Measurements from ENCODE around the gene OSTF1. TPM values are rescaled to one million over a fixed set of nuclear protein-coding genes. Genes with fewer than 3 reads are reported as not detected.

OSTF1 gene
- total RNA-seq, 1 donor from 2014 or later, result 18.9 TPM

DNA sequence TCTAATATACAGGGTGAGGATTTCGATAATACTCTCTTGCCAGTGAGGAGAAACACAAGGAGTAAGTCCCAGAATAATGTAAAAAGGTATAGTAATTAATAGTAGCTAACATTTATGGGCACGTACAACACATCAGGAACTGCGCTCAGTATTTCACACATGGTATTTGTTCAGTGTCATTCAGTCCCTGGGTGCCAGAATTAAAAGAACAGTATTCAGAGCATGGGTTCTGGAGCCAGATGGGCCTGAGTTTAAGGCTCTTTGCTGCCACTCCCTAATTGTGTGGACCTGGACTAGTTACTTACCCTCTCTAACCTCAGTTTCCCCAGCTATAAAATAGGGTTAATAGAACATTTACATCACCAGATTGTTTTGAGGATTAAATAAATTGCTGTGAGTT lies 16.3 kb downstream of the OSTF1 start:
- Histone ChIP-seq H3K4me1 (peaks cover 63% of the 10 kb centered on the region), H3K36me3 (no peaks in the 10 kb centered on the region), H3K27me3 (ENCODE audit: low read depth) (no peaks in the 10 kb centered on the region), H3K4me3 (no peak overlapping the region), H3K27ac (replicated peaks) (no peak overlapping the region), H3K9me3 (replicated peaks) (no peaks in the 10 kb centered on the region)
- TF ChIP-seq, protein P1, sequence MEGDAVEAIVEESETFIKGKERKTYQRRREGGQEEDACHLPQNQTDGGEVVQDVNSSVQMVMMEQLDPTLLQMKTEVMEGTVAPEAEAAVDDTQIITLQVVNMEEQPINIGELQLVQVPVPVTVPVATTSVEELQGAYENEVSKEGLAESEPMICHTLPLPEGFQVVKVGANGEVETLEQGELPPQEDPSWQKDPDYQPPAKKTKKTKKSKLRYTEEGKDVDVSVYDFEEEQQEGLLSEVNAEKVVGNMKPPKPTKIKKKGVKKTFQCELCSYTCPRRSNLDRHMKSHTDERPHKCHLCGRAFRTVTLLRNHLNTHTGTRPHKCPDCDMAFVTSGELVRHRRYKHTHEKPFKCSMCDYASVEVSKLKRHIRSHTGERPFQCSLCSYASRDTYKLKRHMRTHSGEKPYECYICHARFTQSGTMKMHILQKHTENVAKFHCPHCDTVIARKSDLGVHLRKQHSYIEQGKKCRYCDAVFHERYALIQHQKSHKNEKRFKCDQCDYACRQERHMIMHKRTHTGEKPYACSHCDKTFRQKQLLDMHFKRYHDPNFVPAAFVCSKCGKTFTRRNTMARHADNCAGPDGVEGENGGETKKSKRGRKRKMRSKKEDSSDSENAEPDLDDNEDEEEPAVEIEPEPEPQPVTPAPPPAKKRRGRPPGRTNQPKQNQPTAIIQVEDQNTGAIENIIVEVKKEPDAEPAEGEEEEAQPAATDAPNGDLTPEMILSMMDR (IDR thresholded peaks at IDR 0.05; ENCODE audit: borderline replicate concordance), result no peak
- DNase-seq, result no peak
- intact Hi-C loops (cut with micrococcal nuclease), result no loop called here

DNA sequence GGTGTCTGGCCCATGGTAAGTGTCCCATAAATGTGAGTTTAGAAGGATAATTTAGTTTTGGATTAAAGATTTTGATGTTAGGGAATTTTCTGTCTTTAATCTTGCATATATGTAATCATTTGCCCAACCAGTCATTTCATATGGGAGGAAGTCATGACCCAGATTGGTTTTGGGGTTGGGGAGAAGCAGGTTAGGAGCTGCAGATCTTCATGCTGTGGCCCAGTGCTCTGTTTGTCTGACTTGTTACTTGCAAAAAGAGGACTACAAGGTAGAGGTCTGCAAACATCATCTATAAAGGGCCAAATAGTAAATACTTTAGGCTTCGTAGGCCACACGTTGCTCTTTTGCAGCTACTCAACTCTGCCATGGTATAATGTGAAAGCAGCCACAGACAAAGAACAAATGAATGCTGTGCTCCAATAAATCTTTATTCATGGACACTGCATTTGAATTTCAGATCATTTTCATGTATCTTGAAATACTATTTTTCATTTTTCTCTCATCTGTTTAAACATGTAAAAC lies 16.8 kb downstream of the OSTF1 start:
- no peak for DNase-seq
- TF ChIP-seq, protein P1 (IDR thresholded peaks at IDR 0.05; ENCODE audit: borderline replicate concordance), result no peak
- peaks cover 59% of the 10 kb centered on the region for H3K4me1 ChIP-seq
- no peaks in the 10 kb centered on the region for H3K9me3 ChIP-seq (replicated peaks)
- no peaks in the 10 kb centered on the region for H3K27me3 ChIP-seq (ENCODE audit: low read depth)
- no peak overlapping the region for H3K4me3 ChIP-seq
- H3K27ac ChIP-seq (replicated peaks), result no peak overlapping the region
- intact Hi-C loops (cut with micrococcal nuclease), result no loop called here
- no peaks in the 10 kb centered on the region for H3K36me3 ChIP-seq

DNA sequence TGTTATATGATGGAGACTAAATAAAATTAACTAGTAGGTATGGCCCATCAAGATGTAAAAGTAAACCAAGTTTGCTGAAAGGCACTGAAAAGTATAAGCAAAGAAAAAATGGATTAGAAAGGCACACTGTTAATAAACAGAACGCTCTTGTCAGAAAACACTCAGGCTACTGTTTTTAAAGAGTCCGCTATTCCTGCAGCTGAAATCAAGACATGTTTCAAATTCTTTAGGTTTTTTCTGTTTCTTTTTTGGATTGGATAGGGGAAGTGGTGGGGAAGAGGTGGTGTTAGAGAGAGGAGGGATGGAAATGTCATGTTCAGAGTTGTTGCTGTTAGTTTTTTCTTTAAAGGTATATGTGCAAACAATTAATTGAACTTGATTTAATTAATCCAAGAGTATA lies 17.5 kb downstream of the OSTF1 start:
- H3K27ac ChIP-seq (replicated peaks), result no peak overlapping the region
- no peak for DNase-seq
- H3K27me3 ChIP-seq (ENCODE audit: low read depth), result no peaks in the 10 kb centered on the region
- peaks cover 58% of the 10 kb centered on the region for H3K4me1 ChIP-seq
- TF ChIP-seq, protein P1 (IDR thresholded peaks at IDR 0.05; ENCODE audit: borderline replicate concordance), result no peak
- no peak overlapping the region for H3K4me3 ChIP-seq
- no peaks in the 10 kb centered on the region for H3K9me3 ChIP-seq (replicated peaks)
- no peaks in the 10 kb centered on the region for H3K36me3 ChIP-seq
- intact Hi-C loops (cut with micrococcal nuclease), result no loop called here

DNA sequence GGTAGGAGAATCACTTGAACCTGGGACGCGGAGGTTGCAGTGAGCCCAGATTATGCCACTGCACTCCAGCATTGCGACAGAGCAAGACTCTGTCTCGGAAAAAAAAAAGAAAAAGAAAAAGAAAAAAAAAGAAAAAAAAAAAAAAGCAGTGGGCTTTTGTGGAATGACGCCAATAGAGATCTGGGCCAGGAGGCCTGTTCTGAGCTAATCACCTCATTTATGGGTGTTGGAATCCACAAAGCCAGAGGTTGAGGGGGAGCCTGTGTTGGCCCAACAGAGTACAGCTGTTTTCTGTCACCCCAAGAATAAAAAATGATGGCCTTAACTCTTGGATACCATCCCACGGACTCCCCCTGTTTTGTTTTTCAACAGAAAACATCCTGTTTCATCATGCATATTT lies 18.5 kb downstream of the OSTF1 start:
- Histone ChIP-seq H3K4me3 (no peak overlapping the region), H3K27ac (replicated peaks) (peak overlapping the region; percentile 43), H3K4me1 (peaks cover 59% of the 10 kb centered on the region), H3K36me3 (no peaks in the 10 kb centered on the region), H3K27me3 (ENCODE audit: low read depth) (no peaks in the 10 kb centered on the region), H3K9me3 (replicated peaks) (no peaks in the 10 kb centered on the region)
- DNase-seq, result no peak
- intact Hi-C loops (cut with micrococcal nuclease), result no loop called here
- TF ChIP-seq, protein P1 (IDR thresholded peaks at IDR 0.05; ENCODE audit: borderline replicate concordance), result no peak

DNA sequence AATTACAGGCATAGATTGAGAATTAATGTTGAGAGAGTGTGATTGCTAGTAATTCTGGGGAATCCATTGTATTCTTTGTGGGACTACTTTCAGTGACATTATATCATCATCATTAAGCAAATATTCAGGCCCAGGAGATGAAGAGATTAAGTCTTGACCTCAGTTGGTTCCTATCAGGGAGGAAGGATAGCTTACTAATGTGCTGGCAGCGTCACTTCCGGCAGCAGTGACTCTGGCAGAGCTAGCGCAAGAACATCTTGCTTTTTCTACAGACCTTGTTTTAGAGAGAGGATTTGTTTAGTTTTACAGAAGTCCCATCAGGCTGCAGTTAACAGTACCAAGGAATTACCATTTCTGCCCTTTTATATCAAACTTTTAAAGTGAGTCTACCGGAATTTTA lies 20.3 kb downstream of the OSTF1 start:
- Histone ChIP-seq H3K27me3 (ENCODE audit: low read depth) (no peaks in the 10 kb centered on the region), H3K36me3 (no peaks in the 10 kb centered on the region), H3K27ac (replicated peaks) (peak overlapping the region; percentile 21), H3K9me3 (replicated peaks) (no peaks in the 10 kb centered on the region), H3K4me1 (peaks cover 76% of the 10 kb centered on the region), H3K4me3 (no peak overlapping the region)
- TF ChIP-seq, protein P1 (IDR thresholded peaks at IDR 0.05; ENCODE audit: borderline replicate concordance), result no peak
- intact Hi-C loops (cut with micrococcal nuclease), result no loop called here
- peak; percentile 48 for DNase-seq

Measured in left ventricle myocardium inferior (tissue), 1 donor.